ENCODE measurements around the gene LHX3. TPM values are rescaled to one million over a fixed set of nuclear protein-coding genes. Genes with fewer than 3 reads are reported as not detected.

Gene LHX3
- total RNA-seq, 2 experiments from 2014 or later: 0.08 TPM; not detected in 1

DNA sequence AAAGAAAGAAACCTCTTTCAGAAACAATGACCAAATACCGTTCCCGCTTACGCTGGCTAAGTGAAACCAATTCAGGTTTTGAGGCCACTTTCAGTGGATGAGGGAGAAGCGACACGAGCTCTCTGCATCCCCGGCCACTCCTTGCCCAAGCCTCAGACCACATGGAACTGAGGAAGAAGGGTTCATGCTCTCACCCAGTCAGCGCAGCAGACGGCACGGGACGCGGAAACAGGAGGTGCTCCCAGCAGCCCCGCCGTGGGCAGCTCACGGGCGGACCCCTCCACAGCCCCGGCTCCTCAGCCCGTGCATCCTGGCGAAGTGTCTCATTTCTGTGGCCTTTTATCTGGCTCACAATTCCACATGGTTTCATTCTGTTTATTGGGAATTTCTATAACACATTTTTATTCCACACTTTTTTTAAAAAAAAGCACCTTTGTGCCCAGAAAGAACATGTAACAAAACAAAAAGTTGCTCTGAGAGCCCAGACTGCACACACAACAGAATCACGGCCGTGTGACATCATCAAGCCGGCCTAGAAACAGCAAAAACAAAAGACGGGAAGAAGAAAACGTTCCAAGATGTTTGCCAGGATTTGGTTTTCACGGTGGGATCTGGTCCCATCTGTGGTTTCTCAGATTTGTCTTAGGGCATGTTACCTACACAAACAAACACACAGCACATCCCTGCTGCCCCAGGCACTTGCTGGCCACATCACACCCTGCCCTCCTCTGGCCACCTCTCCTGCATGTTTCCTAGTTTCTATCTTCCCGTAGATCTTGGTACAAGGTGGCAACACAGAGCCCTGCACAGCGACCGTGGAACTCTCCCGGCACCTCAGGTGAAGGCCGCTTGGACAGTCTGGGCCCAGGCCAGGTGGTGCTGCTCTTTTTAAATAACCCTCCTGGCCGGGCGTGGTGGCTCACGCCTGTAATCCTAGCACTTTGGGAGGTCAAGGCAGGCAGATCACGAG lies 24.5 kb upstream of the LHX3 start:
- Mint-ChIP-seq H3K4me1 (peaks cover 47% of the 10 kb centered on the region), H3K4me3 (no peak overlapping the region), H3K27me3 (no peaks in the 10 kb centered on the region), H3K36me3 (ENCODE audit: low read depth) (peaks cover 9% of the 10 kb centered on the region), H3K9me3 (no peaks in the 10 kb centered on the region), H3K27ac (no peak overlapping the region)
- CTCF ChIA-PET: interaction anchor here (1.6 kb wide), 1 partner anchor 38 kb away, joined by 4 read pairs; no protein-coding TSS in a partner anchor
- no peak for DNase-seq
- POLR2A ChIA-PET: no interaction called here

GRCh38 chr9:136228107-136228875 lies 23.4 kb upstream of the LHX3 start:
- Mint-ChIP-seq H3K9me3 (no peaks in the 10 kb centered on the region), H3K36me3 (ENCODE audit: low read depth) (peaks cover 16% of the 10 kb centered on the region), H3K27me3 (no peaks in the 10 kb centered on the region), H3K4me1 (peaks cover 42% of the 10 kb centered on the region), H3K27ac (no peak overlapping the region), H3K4me3 (no peak overlapping the region)
- no peak for DNase-seq
- ChIA-PET POLR2A (no interaction called here), CTCF (interaction anchor here (1.6 kb wide), 1 partner anchor 39 kb away, joined by 4 read pairs; no protein-coding TSS in a partner anchor)

GRCh38 chr9:136226680-136227407 lies 21.9 kb upstream of the LHX3 start:
- H3K27ac Mint-ChIP-seq: no peak overlapping the region
- POLR2A ChIA-PET: interaction anchor here (0.5 kb wide), 1 partner anchor 118 kb away, joined by 4 read pairs; no protein-coding TSS in a partner anchor
- no peaks in the 10 kb centered on the region for H3K9me3 Mint-ChIP-seq
- no peaks in the 10 kb centered on the region for H3K27me3 Mint-ChIP-seq
- CTCF ChIA-PET: no interaction called here
- peaks cover 33% of the 10 kb centered on the region for H3K4me1 Mint-ChIP-seq
- peaks cover 21% of the 10 kb centered on the region for H3K36me3 Mint-ChIP-seq (ENCODE audit: low read depth)
- no peak for DNase-seq
- H3K4me3 Mint-ChIP-seq: no peak overlapping the region

DNA sequence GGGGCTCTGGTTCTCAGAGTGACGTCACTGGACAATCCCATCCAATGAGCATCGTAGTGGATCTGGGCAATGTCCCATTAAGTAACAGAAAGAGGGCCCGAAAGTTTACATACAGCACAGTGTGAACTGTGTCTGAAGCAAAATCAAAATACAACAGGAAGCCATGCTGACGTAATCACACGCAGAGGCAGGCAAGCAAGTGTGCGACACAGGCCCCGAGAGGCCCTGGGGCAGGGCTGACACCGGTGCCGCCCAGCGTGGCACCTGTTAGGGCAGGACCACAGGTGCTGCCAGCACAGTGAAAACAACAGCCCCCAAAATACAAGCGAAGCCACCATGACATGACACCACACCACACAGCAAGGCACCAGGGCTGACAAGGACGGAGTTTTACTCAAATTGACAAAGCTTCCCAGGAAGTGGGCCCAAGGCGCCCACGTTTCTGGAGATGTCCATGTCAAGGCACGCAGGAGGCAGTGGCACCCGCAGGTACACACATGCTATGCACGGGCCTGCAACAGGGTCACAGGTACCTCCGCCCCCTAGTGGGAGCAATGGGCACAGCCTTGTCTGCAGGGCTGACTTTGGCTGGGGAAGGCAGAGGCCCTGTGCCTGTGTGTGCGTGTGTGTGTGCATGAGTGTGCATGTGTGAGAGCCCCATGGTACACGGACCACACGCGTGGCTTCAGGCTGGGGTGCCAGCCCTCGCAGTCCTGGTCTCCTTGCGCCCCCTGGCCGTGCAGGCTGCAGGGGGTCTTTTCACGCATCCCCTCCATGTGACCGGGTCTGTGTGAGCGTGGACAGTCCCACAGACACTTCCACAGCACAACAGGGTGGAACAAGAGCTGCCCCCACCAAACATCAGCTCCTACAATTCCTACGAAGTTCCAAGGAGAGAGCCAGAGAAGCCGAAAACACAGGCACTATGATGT lies 21.1 kb upstream of the LHX3 start:
- ChIA-PET CTCF (interaction anchor here (0.6 kb wide), 1 partner anchor 35 kb away, joined by 3 read pairs; no protein-coding TSS in a partner anchor), POLR2A (no interaction called here)
- Mint-ChIP-seq H3K4me3 (peak overlapping the region; percentile 48), H3K27ac (peak overlapping the region; percentile 85), H3K27me3 (no peaks in the 10 kb centered on the region), H3K9me3 (no peaks in the 10 kb centered on the region), H3K4me1 (peaks cover 34% of the 10 kb centered on the region), H3K36me3 (ENCODE audit: low read depth) (peaks cover 23% of the 10 kb centered on the region)
- DNase-seq: peak; percentile 77

DNA sequence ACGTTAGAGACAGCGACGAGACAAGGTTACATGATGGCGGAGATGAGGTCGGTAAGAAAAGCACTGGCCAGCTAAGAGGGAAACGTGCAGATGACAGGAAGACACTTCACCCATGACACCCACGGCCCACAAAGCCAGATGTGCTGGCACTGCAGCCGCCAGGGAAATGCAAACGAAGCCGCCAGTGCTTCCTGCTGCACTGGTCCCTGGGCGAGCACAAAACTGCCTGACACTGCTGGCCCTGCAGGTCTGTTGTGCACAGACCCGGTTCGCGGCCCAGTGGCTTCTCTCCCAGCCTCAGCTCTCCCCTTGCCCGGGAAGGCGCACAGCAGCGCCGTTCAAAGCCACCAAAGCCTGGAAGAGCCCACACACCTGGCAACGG lies 20.4 kb upstream of the LHX3 start:
- H3K36me3 Mint-ChIP-seq (ENCODE audit: low read depth): peaks cover 22% of the 10 kb centered on the region
- H3K4me3 Mint-ChIP-seq: peak overlapping the region; percentile 48
- CTCF ChIA-PET: interaction anchor here (0.6 to 2.0 kb wide), 5 partner anchors 10 to 136 kb away, joined by 3 to 4 read pairs (median 4); no protein-coding TSS in a partner anchor
- peaks cover 36% of the 10 kb centered on the region for H3K4me1 Mint-ChIP-seq
- H3K27me3 Mint-ChIP-seq: no peaks in the 10 kb centered on the region
- POLR2A ChIA-PET: no interaction called here
- H3K27ac Mint-ChIP-seq: peak overlapping the region; percentile 85
- H3K9me3 Mint-ChIP-seq: no peaks in the 10 kb centered on the region
- DNase-seq: peak; percentile 43

GRCh38 chr9:136223871-136224640 lies 19.1 kb upstream of the LHX3 start:
- DNase-seq: no peak
- H3K36me3 Mint-ChIP-seq (ENCODE audit: low read depth): peaks cover 28% of the 10 kb centered on the region
- H3K27me3 Mint-ChIP-seq: no peaks in the 10 kb centered on the region
- CTCF ChIA-PET: interaction anchor here (0.9 to 2.0 kb wide), 4 partner anchors 8 to 134 kb away, joined by 4 read pairs; no protein-coding TSS in a partner anchor
- peaks cover 40% of the 10 kb centered on the region for H3K4me1 Mint-ChIP-seq
- H3K27ac Mint-ChIP-seq: peak overlapping the region; percentile 85
- no peak overlapping the region for H3K4me3 Mint-ChIP-seq
- no peaks in the 10 kb centered on the region for H3K9me3 Mint-ChIP-seq
- POLR2A ChIA-PET: no interaction called here

GRCh38 chr9:136222906-136223285 lies 18.0 kb upstream of the LHX3 start:
- CTCF ChIA-PET: no interaction called here
- DNase-seq: no peak
- Mint-ChIP-seq H3K4me1 (peaks cover 35% of the 10 kb centered on the region), H3K27ac (no peak overlapping the region), H3K27me3 (no peaks in the 10 kb centered on the region), H3K36me3 (ENCODE audit: low read depth) (peaks cover 30% of the 10 kb centered on the region), H3K9me3 (no peaks in the 10 kb centered on the region), H3K4me3 (no peak overlapping the region)
- POLR2A ChIA-PET: no interaction called here

DNA sequence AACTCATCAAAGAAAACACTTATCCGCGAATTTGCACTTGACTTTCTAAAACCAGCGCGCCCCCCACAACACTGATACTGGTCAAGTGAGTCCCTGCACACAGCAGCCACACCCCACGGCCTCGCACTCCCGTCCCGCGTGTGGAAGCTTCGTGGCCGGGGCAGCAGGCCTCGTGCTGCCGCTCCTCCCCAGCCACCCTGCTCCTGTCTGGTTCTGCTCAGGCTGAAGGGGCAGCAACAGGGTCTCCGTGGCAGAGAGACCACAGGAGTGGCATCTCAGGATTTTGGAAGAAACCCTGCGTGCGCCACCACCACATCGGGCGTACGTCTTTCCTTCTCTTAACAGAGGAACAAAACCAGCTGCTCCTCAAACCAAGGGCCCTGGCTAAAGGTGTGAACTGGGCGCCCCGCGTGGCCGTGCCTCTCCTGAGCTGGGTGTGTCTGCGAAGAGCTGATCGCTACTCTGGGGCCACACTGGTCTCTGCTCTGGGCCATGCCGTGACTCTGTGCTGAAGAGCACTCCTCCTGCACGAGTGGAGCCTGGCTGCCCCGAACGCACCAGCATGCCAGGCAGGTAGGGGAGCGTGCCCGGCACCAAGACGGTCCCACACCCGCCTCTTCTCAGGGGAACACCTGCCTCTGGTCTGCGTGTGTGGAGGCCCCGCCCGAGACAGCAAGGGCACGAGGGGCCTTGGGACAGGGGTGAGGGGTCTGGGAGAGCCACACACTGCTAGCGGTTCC lies 17.4 kb upstream of the LHX3 start:
- H3K36me3 Mint-ChIP-seq (ENCODE audit: low read depth): peaks cover 30% of the 10 kb centered on the region
- no peak overlapping the region for H3K27ac Mint-ChIP-seq
- DNase-seq: no peak
- no peak overlapping the region for H3K4me3 Mint-ChIP-seq
- CTCF ChIA-PET: no interaction called here
- H3K9me3 Mint-ChIP-seq: no peaks in the 10 kb centered on the region
- H3K4me1 Mint-ChIP-seq: peaks cover 34% of the 10 kb centered on the region
- POLR2A ChIA-PET: no interaction called here
- H3K27me3 Mint-ChIP-seq: no peaks in the 10 kb centered on the region

GRCh38 chr9:136220017-136220729 lies 15.2 kb upstream of the LHX3 start:
- H3K27ac Mint-ChIP-seq: peak overlapping the region; percentile 73
- peak; percentile 66 for DNase-seq
- H3K36me3 Mint-ChIP-seq (ENCODE audit: low read depth): peaks cover 39% of the 10 kb centered on the region
- H3K4me1 Mint-ChIP-seq: peaks cover 27% of the 10 kb centered on the region
- H3K9me3 Mint-ChIP-seq: no peaks in the 10 kb centered on the region
- ChIA-PET CTCF (no interaction called here), POLR2A (no interaction called here)
- no peaks in the 10 kb centered on the region for H3K27me3 Mint-ChIP-seq
- H3K4me3 Mint-ChIP-seq: no peak overlapping the region

DNA sequence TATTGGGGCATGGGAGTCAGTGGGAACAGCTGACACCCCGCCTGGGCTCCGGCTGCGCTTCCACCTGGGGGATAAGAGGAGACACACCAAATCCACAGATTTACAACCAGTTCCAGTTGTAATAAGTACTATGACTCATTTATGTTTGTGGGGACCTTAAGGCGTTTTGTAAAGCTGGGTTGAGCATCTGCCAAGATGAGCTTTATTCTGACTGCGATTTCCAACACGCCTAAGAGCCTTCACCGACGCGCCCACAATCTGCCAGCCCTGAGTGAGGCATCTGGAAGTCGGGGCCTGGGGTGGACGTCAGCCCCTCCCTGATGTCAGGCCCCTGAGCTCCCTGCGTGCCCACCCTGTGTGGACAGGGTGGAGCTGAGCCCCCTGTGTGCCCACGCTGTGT lies 14.3 kb upstream of the LHX3 start:
- POLR2A ChIA-PET: no interaction called here
- Mint-ChIP-seq H3K4me1 (peaks cover 24% of the 10 kb centered on the region), H3K4me3 (no peak overlapping the region), H3K27me3 (no peaks in the 10 kb centered on the region), H3K36me3 (ENCODE audit: low read depth) (peaks cover 45% of the 10 kb centered on the region), H3K9me3 (no peaks in the 10 kb centered on the region), H3K27ac (no peak overlapping the region)
- no peak for DNase-seq
- CTCF ChIA-PET: interaction anchor here (0.5 kb wide), 1 partner anchor 512 kb away, joined by 4 read pairs; no protein-coding TSS in a partner anchor
